ENCODE data around the gene LRRC52.

Gene LRRC52, protein sequence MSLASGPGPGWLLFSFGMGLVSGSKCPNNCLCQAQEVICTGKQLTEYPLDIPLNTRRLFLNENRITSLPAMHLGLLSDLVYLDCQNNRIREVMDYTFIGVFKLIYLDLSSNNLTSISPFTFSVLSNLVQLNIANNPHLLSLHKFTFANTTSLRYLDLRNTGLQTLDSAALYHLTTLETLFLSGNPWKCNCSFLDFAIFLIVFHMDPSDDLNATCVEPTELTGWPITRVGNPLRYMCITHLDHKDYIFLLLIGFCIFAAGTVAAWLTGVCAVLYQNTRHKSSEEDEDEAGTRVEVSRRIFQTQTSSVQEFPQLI

DNA sequence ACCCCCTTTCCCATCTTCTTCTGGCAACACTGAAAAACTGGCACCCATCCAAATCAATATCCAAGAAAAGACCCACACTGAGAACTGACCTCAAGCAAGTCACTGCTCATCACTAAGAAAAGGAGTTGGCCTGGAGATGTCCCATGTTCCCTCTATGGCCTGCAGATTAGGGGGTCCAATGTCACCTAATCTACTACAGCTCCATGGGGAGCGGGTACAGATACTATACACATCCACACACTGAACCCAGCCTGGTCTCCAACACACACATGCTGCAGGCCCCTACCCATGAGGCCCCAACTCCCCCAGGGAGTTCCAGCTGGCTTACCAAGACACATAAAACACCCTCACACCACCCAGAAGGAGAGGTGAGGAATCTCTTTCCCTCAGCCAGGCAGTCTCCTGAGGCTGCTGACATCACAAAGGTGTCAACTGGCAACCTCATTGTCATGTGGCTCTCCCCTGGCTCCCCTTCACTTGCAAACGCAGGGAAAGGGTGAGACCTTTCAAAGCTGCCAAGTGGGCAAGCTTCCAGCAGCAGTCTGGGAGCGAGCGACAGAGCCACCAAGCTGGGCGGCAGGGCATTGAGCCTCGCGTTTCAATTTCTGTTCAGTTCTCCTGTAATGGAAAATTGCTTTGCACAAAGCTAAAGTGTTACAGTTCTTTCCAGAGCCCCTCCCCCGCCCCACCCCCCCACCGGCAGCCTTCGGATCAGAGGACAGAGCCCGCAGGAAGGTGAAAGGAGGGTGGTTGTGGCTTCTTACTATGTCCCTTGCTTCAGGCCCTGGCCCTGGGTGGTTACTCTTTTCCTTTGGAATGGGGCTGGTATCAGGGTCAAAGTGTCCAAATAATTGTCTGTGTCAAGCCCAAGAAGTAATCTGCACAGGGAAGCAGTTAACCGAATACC, at the start of gene LRRC52:
TSS of gene LRRC52 (plus strand) at position 469 of the 907 bp plus-strand sequence. CDS start at position 766, 297 bp downstream.
- no peak for DNase-seq (ENCODE audit: insufficient read length, low spot score)
- no peak for FAIRE-seq

DNA sequence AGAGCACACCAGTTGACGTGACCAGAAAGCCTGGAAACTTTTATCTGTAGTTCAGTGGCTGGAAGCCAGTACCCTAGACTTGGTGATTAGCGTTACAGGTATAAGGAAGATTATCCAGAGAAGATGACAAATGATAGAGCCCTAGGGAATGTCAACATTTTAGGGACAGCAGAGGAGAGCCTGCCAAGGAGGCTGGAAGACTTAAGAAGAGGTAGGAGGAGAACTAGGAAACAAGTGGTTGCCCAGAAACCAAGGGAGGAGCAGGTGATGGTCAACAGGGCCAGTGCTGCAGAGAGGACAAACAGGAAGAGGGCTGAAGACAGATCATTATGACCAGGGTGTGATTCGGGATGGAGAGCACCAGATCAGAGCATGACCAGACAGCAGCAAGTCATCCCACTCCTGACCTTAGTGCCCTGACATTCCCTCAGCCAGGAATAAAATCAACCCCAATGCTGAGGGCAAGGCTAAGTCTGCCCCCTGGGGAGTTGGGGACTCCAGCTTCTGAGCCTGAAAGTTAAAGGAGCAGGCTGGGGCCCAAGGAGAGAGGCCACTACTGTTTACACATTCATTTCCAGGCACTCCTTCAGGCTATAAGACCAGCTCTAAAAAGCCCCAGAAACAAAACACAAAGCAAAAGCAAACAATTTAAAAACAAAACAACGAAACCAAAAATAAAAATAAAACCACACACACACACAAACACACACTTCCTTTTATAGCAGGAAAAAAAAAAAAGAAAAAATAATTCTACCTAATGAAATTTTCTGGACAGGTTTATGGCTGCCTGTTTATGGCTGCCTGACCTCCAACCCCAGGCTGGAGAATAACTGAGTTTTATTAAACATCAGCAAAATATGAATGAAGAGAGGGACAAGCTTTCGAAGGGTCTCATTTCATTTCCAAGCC, 48.6 kb upstream of the LRRC52 start:
- no peak for FAIRE-seq
- DNase-seq (ENCODE audit: insufficient read length, low spot score), result no peak

DNA sequence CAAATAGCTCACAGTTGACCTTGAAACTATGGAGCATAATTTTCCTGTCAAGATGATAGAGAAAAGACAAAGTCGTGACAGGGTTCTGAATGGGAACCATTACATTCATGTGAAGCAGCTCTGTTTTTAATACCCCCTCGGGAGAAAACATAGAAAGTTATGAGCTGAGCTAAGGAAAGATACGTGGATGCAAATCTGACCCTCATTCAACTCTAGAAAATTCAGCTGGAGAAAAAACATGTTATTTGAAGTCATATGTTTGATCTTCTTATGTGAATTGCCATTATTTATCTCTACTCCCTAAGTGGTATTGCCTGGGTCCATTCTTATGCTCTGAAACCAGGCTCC, 48.0 kb upstream of the LRRC52 start:
- FAIRE-seq (no peak), DNase-seq (ENCODE audit: insufficient read length, low spot score) (no peak)

DNA sequence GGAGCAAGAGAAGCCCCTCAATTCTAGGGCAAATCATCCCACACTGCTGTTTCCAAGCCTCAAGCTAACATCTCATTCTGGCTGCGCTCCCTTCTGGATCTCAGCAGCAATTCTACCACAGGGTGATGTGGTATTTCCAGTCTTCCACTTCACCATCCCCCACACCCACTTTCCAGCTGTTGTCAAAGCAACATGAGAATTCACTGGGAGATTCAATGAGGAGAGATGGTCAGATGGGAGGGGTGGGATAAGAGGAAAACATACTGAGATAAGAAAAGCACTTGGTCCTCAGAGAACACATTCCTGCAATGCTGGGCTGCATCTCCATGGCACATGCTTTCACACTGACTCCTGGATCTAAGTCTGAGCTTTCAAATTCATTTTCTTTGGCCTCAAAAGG, 47.3 kb upstream of the LRRC52 start:
- FAIRE-seq (no peak), DNase-seq (ENCODE audit: insufficient read length, low spot score) (no peak)

DNA sequence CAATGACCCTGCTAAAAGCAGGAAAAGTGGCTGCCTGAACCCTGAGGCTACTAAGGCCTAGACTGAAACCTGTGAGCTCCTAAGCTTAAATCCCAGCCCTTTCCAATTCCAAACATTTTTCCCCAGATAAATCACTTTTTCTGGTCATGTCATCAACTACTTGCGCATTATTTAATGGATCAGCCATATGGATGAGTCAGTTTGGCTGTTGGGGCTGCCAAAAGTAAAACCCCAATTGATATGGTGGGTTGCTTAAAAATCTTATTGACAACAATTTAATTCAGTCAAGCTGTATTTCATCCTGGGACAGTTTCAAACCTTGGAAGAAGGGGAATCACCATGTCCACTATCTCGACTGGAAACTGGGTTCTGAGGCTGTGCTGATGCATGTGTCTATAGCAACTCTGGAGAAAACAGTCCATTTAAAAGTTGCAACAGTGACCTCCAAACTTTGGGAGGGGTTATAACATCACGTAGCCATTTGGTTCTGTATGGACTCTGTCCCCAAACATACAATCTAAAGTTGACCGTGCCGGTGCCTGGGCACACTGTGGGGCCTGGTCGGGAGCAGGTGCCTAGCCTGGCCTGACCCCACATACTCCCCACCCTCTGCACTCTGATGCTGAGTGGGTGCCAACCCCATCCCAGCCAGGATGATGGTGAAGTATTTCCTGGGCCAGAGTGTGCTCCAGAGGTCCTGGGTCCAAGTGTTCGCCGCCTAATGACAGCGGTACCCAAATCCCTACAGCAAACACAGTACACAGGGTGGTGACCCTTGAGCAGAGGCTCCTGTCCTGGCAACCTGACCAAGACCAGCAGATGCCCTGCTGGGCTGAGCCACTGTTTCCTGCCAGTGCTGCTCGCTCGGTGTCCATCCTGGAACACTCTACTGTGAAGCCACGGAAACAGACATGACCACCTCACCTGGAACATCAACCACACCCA, 46.5 kb upstream of the LRRC52 start:
- DNase-seq (ENCODE audit: insufficient read length, low spot score) (no peak), FAIRE-seq (no peak)

DNA sequence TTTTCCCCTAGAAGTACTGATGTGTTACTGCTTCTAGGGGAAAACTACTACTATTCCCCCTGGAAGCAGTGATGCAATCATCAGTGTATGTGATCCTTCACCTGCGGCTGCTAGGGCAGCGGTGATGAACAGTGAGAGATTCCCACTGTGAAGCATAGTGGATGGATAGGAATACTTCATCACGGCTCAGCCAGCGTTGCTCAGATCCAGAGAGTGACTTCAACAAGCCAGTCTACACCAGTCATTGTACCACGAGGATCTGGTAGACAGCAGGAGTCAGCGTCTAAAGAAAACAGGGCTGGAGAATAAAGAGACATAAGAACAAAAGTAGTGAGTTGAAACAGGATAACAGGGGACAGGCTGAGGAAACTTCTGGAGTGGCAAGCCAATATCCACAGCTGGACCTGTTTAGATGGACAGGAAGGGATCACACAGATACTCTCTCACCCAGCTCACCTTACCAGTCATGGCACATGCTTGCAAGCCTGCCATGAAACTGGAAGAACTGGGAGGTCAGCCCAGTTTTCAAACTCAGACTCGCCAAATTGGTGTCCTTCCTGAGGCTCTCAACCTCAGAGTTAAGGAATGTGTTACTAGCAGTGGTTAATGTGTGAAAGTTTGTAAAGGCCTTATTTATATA, 42.4 kb upstream of the LRRC52 start:
- DNase-seq (ENCODE audit: insufficient read length, low spot score), result no peak
- FAIRE-seq, result no peak

DNA sequence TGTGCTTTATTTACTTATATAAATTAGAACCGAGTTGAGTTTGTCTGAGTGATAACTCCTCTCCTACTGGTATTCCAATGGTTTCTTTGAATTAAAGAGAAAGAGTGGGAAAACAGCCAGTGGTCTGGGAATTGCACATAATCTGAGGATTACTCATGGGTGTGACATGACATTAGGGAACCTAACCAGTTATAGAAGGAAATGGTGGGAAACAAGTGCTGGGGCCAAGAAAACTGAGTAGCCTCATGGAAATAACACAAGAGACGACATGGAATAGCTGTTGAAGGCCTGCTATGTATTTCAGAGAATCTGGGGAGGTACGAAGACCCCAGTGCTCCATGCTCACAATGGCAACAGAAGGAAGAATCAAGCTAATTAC, 41.8 kb upstream of the LRRC52 start:
- DNase-seq (ENCODE audit: insufficient read length, low spot score), result no peak
- no peak for FAIRE-seq

DNA sequence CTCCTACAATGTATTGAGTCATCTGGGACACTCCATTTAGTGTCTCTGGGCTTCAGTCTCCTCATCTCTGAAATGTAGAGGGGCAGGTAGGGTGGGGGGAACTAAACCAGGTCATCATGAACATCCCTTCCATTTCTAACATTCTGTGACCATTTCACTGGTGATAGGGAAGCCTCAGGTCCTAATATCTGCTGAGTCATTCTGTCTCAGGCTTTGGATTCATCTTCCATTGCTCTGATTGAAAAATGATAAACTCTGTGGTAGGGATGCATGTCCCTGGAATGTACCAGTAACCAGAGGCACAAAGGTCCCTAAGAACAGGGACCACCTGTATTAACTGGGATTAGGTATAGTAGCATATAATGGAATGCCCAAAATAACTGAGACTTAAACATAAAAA, 36.2 kb upstream of the LRRC52 start:
- DNase-seq (ENCODE audit: insufficient read length, low spot score) (no peak), FAIRE-seq (no peak)

DNA sequence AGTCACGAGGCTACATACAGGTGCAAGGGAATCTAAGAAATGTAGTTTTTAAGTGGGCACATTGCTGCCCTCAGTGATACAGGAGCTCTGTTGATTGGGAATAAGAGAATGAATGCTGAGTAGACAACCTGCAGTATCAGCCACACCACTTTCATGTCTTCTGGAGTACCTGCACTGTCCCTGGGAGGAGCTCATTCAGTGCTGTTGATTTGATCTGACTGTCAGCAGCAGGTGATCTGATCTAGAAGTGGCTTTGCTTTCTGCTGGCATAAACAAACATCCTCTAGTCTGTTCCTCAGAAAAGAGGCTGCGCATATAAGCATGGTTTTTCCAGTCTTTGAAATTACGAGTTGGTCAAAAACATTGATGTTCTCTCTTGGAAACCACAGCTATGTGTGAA, 35.5 kb upstream of the LRRC52 start:
- FAIRE-seq (peak; percentile 33), DNase-seq (ENCODE audit: insufficient read length, low spot score) (no peak)

DNA sequence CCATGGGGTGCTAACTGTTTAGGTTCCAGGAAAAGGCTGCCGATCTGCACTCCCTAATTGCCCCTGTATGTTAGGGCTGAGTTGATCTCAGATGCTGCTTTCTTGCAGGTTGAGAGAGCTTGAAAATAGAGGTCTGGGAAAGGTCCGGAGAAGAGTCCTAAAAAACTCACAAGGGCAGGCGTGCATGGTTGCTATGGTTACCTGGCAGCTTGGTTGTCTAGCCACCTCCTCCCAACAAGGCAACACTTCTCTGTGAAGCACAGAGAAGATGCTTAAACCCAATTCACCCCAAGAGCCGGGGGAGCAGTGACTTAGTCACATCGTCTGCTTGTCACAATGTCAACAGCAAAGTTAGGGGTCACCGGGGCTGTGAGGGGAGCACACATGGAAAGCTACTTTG, 31.0 kb upstream of the LRRC52 start:
- FAIRE-seq (no peak), DNase-seq (ENCODE audit: insufficient read length, low spot score) (no peak)

DNA sequence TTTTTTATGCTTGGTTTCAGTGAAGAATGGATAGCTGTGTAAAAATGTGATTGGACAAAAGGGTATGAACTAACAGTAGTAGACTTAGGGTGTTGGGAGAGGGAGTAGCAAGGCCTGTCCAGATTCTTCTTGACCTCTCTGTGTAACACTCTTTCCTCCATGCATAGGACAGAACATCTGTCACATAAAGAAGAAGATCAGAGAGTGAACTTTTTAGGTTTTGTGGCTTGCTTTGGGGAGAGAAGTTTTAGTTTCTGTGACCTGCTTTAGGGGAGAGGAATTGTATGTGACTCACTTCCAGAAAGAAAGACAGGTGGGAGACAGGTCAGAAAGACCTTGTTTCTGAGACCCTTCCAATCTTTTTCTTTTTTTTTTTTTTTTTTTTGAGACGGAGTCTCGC, 27.3 kb upstream of the LRRC52 start:
- FAIRE-seq (no peak), DNase-seq (ENCODE audit: insufficient read length, low spot score) (no peak)

DNA sequence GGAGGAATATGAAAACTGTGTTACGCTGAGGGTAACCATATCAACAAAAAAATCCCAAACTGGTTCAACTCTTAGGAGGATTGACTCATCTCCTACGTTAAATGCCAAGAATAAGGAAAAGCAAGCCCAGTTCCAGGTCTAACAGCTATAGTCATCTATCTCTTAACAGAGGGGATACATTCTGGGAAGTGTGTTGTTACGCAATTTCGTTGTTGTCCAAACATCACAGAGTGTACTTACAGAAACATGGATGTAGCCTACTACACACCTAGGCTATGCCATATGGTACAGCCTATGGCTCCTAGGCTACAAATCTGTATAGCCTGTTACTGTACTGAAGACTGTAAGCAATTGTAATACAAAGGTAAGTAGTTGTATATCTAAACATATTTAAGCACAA, 23.2 kb upstream of the LRRC52 start:
- FAIRE-seq (no peak), DNase-seq (ENCODE audit: insufficient read length, low spot score) (no peak)

DNA sequence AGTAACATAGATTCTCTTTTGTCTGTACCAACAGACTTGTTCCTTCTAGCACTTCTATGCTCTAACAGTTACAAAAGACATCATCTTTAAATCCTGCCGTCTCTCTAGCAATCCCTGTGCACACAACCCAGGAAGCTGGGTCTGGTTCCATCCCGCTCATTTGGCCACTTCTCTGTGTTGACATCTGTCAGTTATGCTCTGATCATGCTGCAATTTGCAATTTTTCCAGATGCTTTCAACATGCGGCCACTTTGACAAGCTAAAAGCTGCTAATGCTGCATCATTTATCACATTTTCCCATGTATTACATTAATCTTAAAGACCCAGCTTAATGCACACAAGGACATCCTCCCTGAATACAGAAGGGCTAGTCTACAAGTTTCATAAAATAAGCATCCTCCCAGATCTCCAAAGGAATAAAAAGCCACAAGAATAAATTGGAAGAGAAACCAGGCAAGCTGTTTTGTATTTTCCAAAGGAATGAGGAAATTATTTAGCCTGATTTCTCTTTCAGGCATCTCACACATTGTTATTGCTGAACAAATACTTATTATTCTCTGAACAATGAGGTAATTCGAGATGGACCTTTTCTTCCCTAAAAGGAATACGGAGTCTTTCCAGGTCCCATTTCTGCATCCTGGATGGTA, 19.0 kb upstream of the LRRC52 start:
- FAIRE-seq, result no peak
- DNase-seq (ENCODE audit: insufficient read length, low spot score), result no peak

DNA sequence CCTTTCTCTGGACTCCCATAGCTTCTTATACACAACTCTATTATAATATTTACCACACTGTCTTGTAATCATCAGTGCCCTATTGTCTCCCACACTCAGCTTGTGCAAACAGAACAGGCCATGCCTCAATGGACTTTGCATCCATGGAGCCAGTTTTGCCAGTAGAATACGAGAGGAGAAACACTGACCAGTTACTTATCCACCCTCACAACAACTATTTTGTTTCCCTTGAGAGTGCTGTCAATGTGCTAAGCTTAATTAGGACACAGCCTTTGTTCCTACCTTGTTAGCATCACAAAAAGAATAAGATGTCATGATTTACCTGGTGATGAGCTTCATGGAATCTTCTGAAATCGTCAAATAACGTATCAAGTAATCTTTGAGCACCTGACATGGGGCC, 18.1 kb upstream of the LRRC52 start:
- DNase-seq (ENCODE audit: insufficient read length, low spot score) (no peak), FAIRE-seq (peak; percentile 23)

DNA sequence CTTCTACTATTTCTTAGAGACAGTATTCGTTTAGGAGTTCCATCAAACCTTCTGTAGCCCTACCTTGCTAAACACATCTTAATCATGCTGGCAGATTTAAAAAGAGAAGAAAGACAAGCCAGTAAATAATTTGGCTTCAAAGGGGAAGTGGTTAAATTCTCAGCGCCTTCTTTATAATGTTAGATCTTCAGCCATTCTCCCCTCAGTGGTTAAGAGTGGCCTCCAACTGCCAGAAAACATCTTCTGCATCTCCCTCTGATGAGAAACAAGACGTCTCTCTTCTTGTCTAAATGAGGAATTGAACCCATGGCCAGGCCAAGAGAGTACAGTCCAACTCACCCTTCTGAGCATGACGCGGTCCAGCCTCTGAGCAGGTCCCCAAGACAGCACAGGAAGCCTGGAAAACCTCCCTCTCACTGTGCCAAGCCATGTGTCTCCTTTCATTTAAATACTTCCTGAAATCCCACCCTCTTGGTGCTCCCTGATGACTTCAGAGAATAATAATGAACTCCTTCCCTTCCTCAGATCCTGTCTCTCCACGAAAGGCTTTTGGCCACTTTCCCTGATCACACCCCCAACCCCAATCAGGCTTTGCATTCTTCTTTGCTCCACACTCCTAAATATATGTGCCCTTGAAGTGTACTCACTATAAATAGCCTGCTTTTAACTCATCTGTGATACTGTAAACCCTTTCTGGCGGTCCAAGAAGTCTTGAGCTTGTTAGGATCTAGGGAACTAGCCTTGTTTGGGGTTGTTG, 16.4 kb upstream of the LRRC52 start:
- DNase-seq (ENCODE audit: insufficient read length, low spot score) (no peak), FAIRE-seq (no peak)

DNA sequence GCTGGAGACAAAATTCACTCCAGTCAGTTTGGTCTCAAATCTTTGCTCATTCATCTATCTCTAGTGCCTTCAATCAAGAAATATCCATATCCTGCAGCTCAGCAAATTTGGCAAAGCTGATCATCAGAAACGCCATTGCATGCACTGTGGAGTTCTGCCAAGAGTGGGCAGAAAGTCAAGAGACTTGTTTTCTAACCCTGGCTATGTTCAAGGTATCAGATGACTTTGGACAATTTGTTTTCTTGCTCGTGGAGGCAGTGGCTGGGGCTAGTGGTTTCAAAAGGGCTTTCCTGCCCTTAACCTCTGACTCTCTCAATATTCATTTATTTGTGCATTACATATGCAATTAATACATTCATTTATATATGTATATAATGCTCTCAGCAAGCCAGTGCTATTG, 12.8 kb upstream of the LRRC52 start:
- FAIRE-seq (no peak), DNase-seq (ENCODE audit: insufficient read length, low spot score) (no peak)

DNA sequence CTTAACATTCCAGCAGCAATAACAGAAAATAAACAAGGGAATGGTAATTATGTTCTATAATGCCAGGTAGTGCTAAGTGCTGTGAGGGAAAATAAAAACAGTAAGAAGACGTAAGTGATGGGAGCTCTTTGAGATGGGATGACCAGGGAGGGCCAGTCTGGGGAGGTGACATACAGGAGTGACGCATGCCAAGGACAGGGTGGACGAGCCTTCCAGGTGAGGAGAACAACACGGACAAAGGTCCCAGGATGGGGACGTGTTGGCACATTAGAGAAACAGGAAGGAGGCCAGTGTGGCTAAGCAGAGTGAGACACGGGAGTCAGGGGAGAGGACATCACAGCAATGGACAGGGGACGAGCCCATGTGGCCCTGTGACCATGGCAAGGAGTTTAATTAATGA, 11.7 kb upstream of the LRRC52 start:
- DNase-seq (ENCODE audit: insufficient read length, low spot score), result no peak

DNA sequence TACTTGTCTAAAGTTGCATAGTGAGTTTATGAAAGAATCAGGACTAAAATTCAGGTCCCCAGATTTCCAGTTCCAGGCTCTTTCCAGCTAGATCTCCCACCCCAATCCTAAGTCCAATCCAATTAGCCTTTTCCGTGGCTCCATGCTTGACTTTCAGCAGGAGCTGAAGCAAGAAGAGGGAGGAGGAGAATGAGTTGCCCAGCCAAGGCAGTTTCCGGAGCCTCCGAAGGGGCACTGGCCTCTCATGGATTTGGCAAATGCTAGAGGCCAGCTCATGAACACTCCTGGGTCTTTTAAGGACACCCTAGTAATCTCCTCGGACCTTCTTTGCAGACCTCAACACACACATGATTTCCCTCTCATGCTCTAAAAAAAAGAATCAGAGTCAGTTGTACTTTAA, 10.5 kb upstream of the LRRC52 start:
- DNase-seq (ENCODE audit: insufficient read length, low spot score), result no peak
- FAIRE-seq, result no peak

More for the DNA sequence above, 11.7 kb upstream of the LRRC52 start:
- FAIRE-seq, result no peak
